ENCODE results near the gene NET1.

DNA sequence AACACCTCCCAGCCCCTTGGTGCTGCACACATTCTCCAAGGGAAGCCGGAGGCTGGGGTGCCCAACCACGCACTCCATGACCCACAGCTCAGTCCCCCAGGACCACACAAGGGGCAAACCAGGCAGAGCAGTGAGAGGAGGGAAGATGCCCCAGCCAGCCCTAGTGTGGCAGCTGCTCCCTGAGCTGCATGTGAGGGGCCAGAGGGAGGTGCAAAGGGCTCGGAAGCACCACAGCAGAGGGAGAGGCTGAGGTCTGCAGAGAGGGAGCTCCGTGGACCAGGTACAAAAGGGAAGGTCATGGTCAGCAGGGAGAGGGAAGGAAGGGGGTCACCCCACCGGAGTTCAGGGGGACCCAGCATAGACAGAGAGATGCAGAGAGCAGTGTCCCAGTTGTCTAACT, 88.6 kb downstream of the NET1 start:
- TF ChIP-seq, protein P1, sequence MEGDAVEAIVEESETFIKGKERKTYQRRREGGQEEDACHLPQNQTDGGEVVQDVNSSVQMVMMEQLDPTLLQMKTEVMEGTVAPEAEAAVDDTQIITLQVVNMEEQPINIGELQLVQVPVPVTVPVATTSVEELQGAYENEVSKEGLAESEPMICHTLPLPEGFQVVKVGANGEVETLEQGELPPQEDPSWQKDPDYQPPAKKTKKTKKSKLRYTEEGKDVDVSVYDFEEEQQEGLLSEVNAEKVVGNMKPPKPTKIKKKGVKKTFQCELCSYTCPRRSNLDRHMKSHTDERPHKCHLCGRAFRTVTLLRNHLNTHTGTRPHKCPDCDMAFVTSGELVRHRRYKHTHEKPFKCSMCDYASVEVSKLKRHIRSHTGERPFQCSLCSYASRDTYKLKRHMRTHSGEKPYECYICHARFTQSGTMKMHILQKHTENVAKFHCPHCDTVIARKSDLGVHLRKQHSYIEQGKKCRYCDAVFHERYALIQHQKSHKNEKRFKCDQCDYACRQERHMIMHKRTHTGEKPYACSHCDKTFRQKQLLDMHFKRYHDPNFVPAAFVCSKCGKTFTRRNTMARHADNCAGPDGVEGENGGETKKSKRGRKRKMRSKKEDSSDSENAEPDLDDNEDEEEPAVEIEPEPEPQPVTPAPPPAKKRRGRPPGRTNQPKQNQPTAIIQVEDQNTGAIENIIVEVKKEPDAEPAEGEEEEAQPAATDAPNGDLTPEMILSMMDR (conservative IDR thresholded peaks at IDR 0.05; ENCODE audit: low read length): no peak
- no peak for TF ChIP-seq EZH2phosphoT487 (IDR thresholded peaks at IDR 0.05; ENCODE audit: borderline replicate concordance, low read depth, low read length)

Measured in OCI-LY7 (cell line).